ENCODE results near the gene ZNF563.

ZNF563 gene

GRCh38 chr19:12294249-12295158, 38.9 kb downstream of the ZNF563 start, which contains the start of gene ZNF44:
Gene ZNF44 (minus strand): TSS chr19:12294883. CDS start chr19:12294694, 189 bp downstream.
- peak; percentile 95 for DNase-seq

DNA sequence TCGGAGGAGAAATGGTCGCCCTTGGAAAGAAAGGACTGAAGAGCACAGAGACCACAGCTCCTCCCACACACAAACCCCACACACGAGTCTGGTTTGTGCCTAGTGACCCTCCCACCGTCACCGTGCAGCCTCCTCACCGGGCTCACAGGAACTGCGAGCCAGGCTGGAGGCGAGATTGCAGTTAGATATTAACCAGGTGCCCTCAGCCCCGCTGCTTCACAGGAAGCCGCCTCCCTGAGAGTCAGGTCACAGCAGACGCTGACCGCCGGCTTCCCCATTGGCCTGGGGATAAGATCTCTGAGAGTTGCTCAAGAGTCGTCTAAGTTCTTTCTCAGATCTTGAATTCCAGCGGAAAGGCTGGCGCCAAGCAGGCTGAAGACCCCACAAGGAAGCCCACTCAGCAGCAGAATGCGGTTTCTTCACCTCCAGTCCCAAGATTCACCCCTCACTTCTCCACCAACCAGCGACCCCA, 39.6 kb downstream of the ZNF563 start:
- peak; percentile 35 for DNase-seq

- DNase-seq: no peak
Measured at GRCh38 chr19:12289790-12290065, 43.7 kb downstream of the ZNF563 start.

DNA sequence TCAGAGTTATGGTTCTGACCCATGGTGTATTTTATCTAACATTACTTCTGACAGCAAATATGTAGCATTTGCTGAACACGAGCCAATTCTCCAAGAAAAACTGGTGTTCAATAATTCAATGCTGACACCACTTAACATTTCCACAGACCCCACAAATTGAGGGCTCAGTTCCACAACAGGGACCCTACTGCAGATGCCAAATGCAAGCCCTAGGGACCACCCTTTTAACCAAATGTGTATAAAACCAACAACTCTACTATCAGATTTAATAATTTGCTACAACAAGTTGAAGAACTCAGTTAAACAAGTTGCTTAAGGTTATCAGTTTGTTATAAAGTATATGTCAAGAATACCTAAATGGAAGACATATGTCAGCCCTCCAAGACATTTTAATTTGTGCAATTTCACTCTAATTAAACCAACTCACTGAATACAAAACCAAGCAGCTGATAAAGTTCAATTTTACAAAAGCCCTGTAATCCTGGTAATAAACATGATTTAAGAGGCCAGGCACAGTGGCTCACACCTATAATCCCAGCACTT, 45.4 kb downstream of the ZNF563 start:
- no peak for DNase-seq

DNA sequence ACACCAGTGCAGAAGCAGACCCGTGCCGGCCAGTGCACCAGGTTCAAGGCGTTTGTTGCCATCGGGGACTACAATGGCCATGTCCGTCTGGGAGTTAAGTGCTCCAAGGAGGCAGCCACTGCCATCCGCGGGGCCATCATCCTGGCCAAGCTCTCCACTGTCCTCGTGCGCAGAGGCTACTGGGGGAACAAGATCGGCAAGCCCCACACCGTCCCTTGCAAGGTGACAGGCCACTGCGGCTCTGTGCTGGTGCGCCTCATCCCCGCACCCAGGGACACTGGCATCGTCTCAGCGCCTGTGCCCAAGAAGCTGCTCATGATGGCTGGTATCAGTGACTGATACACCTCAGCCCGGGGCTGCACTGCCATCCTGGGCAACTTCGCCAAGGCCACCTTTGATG, 48.8 kb downstream of the ZNF563 start:
- no peak for DNase-seq

DNA sequence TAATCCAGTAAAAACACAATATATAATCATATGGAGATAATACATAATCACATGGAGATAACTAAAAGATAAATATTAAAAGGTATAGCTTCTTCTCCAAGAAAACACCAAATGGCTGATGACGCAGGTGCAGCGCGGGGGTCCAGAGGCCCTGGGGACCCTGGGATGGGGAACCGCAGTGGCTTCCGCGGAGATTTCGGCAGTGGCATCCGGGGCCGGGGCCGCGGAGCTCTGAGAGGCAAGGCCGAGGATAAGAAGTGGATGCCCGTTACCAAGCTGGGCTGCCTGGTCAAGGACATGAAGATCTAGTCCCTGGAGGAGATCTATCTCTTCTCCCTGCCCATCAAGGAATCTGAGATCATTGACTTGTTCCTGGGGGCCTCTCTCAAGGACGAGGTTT, 49.2 kb downstream of the ZNF563 start:
- DNase-seq: no peak

- no peak for DNase-seq
Measured at GRCh38 chr19:12278713-12279112, 54.7 kb downstream of the ZNF563 start.

- no peak for DNase-seq
Measured at GRCh38 chr19:12272980-12273901, 60.2 kb downstream of the ZNF563 start.

DNA sequence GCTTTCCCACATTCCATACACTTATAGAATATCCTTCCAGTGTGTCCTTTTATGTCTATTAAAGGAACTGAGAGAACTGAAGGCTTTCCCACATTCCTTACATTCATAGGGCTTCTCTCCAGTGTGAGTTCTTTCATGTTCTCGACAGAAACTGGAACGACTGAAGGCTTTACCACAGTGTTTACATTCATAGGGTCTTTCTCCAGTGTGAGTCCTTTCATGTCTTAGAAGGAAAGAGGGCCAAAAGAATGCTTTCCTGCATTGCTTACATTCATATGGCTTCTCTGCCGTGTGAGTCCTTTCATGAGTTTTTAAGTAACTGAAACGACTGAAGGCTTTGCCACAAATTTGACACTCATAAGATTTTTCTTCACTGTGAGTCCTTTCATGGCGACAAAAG, 61.0 kb downstream of the ZNF563 start:
- no peak for DNase-seq

- no peak for DNase-seq
Measured at GRCh38 chr19:12270854-12271253, 62.6 kb downstream of the ZNF563 start.
